GM15510 (cell line): ENCODE data around the gene CEP120.
A peak's percentile ranks its signal among the peaks of the same experiment; 100 is the strongest.

ENCODE experiments used
- POLR2A ChIP-seq: IDR thresholded peaks from 3 replicates; pipeline ENCODE4 v1.6.1; 2011; ENCODE audit warnings: borderline replicate concordance; ENCODE audit not compliant: insufficient read length; ENCODE audit errors: extremely low read depth

The CEP120 gene

DNA sequence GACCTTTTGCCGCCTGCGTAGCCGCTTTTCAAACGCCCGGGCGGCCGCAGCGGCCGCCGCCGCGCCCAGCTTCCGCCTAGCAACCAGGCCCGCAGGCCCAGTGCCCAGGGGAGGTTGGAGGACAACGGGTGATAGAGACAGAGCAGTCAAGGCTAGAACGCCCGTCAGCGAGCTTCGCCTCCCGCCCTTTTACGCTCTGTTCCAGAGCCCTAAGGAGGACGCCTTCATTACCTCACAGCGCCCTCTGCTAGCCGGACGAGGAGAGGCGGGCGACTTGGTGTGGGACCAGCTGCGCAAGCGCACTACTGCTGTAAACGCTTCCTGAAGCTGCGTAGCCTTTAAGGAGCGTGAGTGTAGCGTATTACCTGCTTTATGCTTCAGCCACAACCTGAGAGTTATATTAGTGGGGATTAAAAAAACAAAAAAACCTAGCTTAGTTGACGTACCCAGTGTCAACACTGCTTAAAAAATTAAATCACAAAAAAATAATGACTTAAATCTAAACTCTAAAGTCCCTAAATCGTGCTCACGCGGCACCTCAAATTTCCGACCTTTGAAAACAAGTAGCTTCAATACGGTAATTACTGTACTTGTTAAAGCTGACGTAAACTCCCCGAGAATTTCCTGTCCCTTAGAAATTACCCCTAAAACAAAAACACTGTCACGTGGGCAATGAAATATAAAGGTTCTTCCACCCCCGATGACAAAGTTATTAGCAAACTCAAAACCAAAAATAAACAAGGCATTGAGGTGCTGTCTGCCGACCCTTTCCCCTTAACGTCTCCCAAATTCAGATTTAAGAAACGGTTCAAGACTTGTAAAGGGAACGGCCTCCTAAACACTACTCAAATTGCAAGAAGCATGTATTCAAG lies at the start of gene CEP120:
Gene CEP120 (minus strand): TSS at position 126 of the 872 bp plus-strand sequence. CDS start 405 bp downstream, outside the sequence.
- TF ChIP-seq POLR2A, result peak; percentile 81

DNA sequence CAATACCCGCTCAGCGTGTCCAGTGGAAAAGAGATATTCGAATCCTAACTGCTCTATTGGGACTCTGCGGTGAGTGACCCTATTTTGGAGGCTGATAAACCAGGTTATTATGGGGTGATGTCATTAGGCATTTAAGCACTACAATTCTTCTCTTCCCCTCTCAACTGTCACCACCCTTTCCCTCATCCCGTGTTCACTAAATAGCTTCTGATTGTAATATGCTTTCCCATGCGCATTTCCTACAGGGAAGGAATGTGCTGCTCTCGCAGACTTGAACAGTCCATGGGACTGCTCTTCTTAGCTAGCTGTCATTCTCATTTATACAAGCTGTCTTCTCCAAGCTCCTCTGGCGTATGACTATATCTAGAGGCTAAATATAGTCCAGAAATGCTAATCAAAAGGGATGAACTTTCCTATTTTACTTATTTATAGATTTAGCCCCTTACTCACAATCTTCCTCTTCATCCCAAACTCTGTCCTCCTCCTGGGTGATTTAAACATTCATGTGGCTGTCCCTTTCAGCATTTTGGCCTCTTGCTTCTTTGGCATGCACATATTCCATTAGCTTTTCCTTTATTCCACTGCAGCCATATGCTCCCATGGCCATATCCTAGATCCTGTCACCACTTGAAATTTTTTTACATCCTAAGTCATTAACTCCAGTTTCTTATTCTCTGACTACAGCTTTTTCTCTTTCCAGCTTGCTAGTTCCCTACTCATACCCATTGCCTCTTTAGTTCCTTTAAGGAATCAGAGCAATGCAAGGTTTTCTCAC lies 49.1 kb upstream of the CEP120 start:
- TF ChIP-seq POLR2A, result no peak

DNA sequence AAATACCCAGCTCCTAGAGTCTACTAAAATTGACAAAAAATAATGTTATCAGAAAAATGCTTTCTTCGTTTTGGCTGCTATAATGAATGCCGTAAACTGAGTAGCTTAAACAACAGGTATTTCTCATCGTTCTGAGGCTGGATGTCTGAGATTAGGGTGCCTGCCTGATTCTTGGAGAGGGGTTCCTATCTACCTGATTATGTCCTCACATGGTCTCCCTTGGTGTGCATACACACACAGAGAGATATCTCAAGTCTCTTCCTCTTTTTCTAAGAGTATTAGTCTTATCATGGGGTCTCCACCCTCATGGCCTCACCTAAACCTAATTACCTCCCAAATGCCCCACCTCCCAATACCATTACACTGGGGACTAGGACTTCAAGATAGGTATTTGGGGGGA lies 48.2 kb upstream of the CEP120 start:
- TF ChIP-seq POLR2A, result no peak

DNA sequence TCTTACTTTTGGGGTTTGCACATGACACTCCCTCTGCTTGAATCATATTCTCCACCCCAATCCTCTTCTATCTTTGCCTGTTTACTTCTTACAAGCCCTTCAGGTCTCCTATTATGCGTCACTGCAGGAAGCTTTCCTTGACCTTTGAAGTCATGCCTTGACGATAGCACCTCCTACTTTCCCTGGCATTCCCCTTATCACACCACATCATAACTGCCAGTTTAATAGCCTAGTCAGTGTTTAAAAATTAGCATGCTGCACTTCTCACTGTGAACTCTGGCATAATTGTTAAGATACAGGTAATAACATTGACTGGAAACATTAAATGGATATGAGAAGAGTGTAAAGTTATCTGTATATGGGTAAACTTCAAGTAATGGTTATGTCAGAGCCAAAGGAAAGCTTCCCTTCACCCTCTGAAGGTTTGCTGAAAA lies 37.1 kb upstream of the CEP120 start:
- TF ChIP-seq POLR2A, result no peak

DNA sequence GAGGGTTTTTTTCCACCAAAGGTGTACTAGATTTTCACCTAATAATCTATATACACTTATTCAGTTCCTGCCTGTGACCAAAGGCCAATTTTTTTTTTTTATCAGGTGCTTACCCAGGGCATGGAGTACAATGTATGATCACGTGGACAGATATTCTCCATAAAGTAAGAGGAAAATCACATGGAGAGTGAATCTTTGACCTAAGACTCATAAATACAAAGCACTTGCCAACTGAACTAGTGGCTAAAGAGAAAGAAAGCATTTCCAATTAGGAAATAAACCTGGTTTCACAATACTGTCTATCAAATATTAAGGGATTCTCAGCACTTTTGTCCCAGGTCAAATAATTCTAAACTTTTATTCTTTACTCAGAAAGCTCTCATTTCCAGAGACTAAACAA lies 33.0 kb upstream of the CEP120 start:
- no peak for TF ChIP-seq POLR2A

DNA sequence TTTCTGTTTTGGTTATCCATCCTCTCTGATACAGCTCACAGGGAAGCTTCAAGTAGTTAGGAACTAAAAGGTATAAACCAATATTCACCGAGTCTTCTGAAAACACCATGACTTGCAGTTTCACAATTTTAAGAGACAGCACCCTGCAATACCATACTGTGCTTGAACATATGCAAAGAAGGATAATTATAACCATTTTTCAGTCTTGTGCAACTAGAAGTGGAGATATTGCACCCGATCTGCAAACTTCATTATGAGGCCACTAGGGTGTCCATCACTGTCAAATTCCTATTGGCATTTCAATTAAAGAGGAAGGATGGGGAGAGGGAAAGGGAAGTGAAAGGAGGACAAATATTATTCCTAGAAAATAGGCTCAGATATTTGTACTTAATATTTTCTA lies 32.4 kb upstream of the CEP120 start:
- no peak for TF ChIP-seq POLR2A

DNA sequence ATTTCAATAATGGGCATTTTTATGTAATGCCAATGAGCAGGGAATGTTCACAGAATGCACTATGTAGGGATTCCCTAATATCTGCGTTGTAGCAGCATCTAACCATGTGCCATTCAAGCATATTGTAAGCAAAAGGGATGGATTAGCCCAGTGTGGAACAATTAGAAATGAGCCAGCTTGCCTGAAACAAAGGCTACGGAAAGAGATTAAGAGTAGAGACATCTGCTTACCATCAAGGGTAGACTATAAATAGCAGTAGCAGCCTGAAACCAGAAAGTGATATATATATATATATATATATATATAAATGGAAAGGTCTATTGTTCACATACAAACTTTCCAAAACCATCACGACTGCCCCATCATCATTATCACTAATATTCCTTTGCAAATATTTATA lies 31.9 kb upstream of the CEP120 start:
- no peak for TF ChIP-seq POLR2A

DNA sequence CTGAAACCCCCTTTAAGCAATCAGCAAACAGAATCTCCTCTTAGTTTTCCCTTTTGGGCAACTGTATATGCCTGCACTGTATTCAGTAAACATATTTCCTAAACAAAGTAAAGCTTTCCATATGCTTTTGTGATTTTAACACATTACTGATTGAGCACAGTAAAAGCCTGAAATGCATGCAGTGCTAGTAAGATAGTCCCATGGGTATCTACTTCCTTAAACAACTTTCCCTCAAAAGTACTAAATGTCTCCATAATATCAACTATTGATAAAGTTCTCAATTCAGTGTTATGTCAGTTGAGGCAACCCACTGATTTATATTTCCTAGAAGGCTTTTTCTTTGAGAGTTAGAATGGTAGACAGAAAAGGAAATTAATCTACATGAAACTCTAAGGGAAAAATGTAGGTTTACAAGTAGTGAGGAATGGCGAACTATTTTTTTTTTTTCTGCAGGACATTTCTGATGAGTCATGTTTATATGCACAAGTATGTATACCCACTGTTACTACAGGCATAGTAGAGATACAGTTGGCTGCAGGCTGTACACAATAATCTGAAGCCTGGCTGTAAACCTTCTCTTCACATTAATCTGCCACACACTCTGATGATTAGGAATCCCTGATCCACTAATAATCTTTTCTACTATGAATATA lies 31.2 kb upstream of the CEP120 start:
- no peak for TF ChIP-seq POLR2A

DNA sequence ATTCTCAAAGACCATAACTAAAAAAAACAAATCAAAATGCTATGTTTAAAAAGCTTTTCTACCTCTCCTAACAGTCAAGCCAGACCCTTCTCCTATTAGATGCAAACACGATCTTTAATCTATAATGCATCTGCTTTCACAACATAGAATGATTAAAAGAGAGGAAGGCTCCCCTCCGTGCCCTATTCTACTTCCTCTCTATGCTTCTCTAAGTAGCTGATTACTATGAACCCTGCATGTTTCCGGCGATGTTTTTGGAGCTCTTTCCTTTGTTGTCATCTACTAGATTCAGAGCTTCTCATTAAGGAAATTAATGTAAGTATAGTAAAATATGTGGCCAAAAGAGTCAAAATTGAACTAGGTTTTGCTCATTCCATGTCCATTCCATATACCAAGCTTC lies 29.2 kb upstream of the CEP120 start:
- no peak for TF ChIP-seq POLR2A

DNA sequence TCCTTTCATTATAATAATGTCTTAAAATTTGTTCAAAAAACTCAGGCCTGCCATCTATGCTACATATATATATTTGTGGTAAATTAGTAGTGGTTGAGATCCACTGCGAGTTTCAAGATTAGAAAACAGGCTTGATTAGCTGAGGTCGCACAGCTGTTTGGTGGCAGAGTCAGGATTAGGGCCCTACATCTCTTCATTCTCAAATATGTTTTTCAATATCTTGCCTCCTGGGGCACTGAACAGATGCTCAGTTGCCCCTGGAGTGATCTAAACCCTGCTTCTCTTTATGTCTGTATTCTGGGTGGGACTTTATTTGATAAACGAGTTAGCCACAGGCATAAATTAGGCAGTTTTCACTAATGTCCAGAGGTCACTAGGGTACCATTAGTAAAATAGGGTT lies 27.8 kb upstream of the CEP120 start:
- no peak for TF ChIP-seq POLR2A

DNA sequence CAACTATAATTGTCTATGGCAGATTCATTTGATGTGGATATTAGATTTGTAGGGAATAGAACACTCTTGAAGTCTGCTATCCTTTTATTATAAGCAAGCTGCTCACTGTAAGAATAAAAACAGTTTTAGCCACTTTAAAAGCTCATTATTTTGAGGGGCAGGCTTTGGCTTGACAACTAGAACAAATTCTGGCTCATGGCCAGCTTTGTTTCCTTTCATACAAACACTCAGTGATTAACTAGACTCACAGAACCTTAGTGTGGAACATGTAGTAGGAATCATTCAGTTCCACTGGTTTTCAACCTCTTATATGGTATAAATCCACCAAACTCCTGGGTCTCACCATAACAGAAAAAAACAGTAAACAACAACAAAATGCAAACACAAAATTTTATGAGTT lies 27.4 kb upstream of the CEP120 start:
- no peak for TF ChIP-seq POLR2A

DNA sequence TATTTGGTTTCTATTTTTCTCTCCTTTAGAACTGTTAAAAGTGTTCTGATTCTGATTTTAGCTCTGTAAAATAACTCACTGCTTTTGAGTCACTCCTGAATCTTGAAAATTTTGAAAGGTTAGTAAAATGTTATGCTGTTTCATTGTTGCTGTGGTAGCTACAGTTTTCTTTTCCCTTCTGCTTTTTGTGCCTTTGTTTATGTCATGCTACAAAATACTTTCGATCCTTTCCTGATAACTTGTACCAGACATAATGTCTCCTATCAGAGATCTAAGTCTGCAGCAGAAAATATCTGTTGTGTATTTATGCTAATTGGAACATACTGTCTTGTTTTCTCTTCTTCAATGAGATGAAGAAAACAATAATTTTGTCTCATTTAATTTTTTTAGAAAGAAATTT lies 26.9 kb upstream of the CEP120 start:
- no peak for TF ChIP-seq POLR2A

DNA sequence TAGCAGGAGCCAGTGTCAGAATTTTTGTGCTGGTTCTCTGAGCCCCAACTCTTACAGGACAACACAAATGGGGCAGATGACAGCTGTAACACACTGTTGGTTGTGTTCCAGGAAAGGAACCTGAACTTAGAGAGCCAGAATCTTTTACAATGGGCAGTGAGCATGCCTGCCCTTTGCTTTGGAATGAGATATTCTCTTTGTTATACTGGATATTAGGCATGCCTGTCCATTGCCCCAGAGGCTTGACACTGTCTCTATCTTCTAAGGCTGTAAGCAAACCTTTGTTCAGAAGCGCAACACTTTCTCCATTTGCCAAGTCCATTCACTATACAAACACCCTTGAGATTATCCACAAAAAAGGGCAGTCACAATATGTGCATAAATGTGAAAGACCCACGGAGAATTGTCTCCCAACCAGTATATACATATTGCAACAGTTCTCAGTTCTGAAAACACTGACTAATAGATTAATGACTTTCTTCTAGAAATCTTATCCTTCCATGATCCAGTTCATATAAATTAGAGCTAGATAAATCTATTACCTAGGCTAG lies 26.3 kb upstream of the CEP120 start:
- no peak for TF ChIP-seq POLR2A

DNA sequence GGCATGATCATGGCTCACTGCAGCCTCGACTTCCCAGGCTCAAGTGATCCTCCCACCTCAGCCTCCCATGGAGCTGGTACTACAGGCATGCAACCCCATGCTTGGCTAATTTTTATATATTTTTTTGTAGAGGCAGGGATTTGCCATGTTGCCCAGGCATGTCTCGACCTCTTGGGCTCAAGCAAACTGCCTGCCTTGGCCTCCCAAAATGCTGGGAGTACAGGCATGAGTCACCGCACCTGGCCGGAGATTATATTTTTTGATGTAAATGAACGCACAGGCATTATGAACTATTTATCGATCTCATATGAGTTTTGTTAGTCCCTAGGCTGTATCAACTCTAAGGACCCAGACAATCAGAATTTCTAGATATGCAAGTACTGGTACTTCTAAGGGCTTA lies 25.5 kb upstream of the CEP120 start:
- TF ChIP-seq POLR2A, result no peak
